ENCODE data around the gene MET.
A peak's percentile ranks its signal among the peaks of the same experiment; 100 is the strongest.
"Not testable (repeated sequence)": the region's sequence is repeated elsewhere in the genome, so short reads cannot be mapped to it uniquely, and the experiment has no call there.

The MET gene

DNA sequence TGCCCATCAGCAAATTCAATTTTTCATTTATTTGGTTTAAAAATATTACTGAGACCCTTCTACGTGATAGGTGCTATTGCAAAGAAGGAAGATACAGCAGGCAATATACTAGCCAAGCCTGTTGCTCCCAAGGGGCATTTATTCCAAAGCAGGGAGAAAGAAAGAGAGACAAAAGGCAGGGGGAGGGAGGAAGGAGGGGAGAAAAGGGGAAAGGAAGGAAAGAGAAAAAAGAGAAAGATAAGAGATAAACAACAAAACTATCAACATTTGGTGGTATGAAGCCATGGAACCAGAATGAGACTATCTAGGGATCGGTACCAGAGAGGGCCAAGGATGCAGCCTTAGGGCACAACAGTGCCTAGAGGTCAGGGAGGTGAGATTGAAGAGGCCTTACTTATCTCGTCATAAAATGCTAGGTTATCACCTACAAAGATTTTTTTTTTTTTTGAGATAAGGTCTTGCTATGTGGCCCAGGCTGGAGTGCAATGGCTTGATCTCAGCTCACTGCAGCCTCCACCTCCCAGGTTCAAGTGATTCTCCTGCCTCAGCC lies 135.1 kb downstream of the MET start:
- no peak for DNase-seq (ENCODE audit: low read depth, low spot score)

DNA sequence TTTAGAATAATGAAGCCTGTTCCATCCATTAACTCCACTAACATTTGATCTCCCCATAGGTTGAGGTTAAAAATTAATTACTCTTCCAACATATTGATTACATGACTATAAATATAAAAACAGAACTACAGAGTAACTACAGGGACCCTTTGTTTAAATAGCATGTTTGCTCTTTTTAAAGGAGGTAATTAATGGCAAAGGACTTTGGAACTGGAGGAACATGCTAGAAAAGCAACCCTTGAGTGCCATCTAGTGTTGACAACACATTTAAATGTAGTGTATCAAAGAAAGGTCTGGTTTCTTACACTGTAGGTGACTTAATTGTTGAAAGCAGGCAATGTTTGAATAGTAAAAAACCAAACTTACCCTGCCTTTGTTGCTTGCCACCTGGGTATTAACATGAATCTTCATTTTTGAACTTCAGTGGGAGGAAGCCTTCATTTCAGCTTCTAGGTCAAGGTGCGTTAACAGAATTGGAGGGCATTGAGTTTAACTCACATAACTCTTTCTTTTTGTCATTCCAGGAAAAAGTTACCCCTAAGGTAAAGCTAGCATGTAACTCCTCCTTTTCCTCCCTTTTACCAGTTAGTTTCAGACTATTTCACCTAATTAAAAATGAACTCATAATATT lies 137.8 kb downstream of the MET start:
- DNase-seq (ENCODE audit: low read depth, low spot score) = peak; percentile 82

DNA sequence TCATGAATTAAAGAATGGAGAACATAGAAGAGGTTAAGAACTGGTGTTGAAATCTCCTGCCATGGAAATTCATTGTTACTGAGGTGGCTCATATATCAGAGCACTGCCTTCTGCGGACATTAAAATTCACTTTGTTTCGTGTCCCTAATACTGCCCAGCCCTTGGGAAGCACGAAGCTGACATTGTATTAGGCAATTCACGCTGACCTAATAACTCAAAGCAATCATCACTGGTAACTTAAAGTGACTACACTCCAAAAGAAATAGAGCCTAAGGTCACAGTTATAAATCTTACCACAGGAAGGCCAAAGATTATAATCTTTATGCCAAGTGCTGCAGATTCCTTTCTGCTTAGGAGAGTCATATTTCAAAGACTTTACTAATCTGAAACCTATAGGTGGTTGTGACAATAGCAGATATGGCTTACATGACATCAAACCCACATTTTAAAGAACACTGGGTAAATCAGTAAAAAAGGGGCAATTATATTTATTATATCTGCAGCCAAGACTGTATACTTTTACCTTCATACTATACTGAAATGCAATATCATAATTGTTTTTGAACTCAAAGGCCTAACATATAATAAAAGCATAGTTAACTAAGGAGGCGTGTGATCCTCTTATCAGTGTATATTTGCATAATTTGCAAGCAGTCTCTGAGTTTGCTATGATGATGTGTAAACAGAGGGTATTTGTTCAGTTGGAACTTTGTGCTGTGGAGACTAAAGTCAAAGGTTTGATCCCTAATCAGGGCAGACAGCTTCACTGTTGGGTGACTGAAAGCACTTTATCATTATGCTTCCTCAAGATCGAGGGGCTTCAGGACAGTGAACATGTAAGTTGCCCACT lies 138.5 kb downstream of the MET start:
- DNase-seq (ENCODE audit: low read depth, low spot score) = no peak

DNA sequence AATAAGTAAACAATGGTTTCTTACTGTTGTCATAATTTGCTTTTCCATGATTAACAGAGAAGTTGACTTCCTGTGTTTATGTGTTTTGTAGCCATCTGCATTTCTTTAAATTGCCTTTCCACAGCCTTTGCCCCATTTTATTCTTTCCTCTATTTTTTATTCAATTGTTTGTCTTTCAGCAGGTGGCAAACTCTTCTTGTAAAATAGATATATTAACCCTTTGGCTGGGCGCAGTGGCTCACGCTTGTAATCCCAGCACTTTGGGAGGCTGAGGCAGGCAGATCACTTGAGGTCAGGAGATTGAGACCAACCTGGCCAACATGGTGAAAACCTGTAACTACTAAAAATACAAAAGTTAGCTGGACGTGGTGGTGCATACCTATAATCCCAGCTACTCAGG lies 139.8 kb downstream of the MET start:
- DNase-seq (ENCODE audit: low read depth, low spot score) = no peak

DNA sequence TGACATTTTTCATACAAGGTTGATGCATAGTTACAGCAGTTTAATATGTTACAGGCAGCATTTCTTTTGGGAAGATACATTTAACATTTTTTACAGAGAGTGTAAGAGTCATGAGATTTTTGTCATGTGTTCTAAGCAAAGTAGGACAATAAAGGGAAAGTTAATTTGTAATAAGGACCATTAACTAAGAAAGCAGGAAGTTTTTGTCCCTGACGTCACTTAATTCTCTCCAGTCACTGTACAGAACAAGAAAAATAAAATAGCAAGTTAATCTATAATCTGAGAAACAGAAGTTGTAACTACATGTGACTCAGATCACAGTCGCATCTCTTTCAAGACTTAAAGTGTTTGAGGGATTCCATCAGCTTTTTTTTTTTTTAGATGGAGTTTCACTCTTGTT lies 140.9 kb downstream of the MET start:
- no peak for DNase-seq (ENCODE audit: low read depth, low spot score)

DNA sequence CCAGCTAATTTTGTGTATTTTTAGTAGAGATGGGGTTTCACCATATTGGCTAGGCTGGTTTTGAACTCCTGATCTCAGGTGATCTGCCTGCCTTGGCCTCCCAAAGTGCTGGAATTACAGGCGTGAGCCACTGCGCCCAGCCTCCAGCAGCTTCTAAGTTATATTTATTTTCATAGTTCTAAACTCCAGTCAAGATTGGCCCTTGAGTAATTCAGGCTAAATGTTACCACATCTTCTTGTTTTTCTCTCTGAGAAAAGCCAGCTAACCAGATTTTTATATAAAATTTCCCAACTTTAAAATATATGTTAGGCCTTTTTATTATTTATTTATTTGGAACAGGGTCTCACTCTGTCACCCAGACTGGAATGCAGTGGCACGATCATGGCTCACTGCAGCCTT lies 141.4 kb downstream of the MET start:
- DNase-seq (ENCODE audit: low read depth, low spot score) = not testable (repeated sequence)

DNA sequence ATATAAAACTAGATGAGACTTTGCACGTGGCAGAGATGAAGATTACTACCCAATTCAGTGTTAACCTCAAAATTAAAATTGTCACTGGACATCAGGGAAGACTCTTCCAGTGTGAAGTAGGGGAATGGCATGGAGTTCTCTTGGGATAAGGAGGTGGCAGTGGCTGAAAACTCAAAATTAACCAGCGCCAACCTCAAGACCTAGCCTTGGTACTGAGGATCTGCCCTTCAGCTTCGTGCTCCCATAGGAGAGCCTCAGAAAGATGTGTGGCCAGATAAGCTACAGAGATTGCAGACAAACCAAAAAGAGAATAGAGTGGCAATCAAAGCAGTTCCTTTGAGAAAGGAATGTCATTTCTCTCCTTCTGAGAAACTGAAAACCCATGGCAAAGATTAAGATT lies 143.0 kb downstream of the MET start:
- DNase-seq (ENCODE audit: low read depth, low spot score) = no peak

DNA sequence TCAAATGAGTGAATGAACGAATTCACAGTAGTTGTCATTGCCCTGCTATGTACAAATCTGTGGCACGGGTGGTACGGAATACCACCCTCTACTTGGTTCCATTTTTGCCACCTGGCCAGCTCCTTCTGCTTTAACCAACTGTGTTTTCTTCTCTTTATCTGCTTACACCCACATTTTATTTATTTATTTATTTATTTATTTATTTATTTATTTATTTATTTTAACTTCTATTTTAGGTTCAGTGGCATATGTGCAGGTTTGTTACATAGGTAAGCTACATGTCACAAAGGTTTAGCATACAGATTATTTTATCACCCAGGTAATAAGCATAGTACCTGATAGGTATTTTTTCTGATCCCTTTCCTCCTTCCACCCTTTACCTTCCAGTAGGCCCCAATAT lies 148.2 kb downstream of the MET start:
- no peak for DNase-seq (ENCODE audit: low read depth, low spot score)

DNA sequence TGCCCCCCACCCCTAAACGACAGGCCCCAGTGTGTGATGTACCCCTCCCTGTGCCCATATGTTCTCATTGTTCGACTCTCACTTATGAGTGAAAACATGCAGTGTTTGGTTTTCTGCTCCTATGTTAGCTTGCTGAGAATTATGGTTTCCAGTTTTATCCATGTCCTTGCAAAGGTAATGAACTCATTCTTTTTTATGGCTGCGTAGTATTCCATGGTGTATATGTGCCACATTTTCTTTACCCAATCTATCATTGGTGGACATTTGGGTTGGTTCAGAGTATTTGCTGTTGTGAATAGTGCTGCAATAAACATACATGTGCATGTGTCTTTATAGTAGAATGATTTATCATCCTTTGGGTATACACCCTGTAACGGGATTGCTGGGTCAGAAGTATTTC lies 149.7 kb downstream of the MET start:
- DNase-seq (ENCODE audit: low read depth, low spot score) = not testable (repeated sequence)

DNA sequence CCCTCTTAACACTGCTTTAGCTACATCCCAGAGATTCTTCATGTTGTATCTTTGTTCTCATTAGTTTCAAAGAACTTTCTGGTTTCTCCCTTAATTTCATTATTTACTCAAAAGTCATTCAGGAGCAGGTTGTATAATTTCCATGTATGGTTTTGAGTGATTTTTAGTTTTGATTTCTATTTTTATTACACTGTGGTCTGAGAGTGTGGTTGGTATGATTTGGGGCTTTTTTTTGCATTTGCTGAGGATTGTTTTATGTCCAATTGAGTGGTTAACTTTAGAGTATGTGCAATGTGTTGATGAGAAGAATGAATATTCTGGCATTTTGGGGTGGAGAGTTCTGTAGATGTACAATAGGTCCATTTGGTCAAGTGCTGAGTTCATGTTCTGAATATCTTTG lies 152.5 kb downstream of the MET start:
- DNase-seq (ENCODE audit: low read depth, low spot score) = no peak

DNA sequence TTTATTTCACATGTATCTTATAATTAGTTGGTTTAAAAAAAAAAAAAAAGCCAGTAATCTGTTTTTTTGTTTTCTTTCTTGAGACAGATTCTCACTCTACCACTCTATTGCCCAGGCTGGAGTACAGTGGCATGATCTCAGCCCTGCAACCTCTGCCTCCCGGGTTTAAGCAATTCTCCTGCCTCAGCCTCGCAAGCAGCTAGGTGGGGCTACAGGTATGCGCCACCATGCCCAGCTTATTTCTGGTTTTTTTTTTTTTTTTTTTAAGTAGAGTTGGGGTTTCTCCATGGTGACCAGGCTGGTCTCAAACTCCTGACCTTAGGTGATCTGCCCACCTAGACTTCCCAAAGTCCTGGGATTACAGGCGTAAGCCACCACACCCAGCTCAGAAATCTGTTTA lies 156.3 kb downstream of the MET start:
- DNase-seq (ENCODE audit: low read depth, low spot score) = no peak

DNA sequence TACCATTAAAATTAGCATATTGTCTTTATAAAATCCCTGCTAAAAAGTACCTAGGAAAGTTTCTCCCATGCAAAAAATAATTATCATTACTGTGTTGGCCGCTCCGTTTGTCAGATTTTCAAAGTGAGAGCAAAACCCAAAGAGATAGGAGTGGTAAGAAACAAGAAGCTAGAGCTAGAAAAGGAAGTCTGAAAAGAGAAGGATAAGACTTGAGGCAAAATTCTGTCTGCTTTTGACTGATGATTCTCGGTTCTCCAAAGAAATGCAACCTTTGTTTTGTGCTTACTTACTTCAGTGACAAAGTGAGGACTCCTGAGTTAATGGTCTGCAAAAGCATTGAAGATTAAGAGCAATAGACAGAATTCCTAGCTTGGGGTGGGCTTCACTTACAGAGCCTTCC lies 157.0 kb downstream of the MET start:
- no peak for DNase-seq (ENCODE audit: low read depth, low spot score)

DNA sequence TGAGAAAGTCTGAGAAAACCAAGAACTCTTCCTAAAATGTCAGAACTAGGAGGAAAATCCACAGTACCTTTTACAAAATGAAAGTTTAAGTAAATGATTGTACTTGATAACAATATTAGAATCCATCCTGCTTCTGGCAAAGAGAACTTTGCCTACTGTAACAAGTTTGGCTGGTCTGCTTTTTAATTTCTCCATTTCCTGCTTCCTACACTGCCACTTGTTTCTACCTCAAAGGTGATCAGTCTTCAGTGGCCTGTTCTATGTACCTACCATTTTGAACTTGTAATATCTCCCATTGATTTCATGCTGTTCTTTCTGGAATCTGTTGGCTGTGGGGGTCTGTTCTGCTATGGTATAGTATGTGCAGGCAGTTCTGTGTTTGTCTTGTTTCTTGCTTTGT lies 157.5 kb downstream of the MET start:
- no peak for DNase-seq (ENCODE audit: low read depth, low spot score)

DNA sequence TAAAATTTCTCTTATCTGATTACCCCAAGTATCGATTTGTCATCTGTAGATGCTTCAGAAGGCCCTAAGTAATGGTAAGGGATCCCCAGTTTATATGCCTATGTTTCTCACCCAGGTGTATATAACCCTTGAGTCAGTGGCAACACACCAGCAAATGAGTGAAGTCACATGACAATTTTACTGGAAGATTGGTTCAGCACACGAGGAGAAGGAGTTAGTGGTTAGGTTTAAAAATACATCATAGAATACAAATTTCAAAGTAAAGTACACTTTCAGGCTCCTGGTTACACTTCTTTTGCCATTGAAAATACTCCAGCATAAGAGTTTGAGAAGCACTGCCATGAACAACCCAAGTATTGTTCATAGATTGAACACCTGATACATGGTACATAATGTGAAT lies 160.7 kb downstream of the MET start:
- DNase-seq (ENCODE audit: low read depth, low spot score) = no peak

DNA sequence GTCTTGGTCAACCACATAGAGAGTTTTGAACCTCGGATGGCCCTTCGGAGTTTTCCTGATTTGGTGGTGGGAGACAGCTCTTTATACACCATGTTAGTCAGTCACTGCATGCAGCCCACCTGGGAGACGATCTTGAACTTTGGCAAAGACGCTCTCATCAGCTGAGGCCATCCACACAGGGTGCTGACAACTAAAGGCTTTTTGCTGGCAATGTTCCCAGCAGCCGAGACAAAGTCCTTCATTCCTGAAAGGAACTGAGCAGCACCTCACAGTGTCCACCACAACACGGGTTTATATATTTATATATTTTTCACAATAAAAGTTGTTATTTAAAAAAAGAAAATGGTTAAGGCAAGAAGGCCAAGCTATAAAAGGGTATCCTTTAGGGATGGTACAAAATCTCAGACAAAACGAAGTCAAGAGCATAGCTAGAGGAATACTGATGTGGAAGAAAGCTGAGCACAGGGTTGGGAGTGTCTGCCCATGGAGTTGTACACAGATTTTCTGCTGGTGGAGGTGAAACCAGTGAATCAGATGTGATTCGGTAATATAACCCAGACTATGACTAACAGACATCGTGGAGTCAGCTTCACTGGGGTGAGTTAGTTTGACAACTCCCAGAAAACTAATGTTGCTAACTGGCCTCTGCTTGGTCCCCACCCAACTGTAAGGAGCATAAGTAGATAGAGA lies 163.0 kb downstream of the MET start:
- DNase-seq (ENCODE audit: low read depth, low spot score) = peak; percentile 27

DNA sequence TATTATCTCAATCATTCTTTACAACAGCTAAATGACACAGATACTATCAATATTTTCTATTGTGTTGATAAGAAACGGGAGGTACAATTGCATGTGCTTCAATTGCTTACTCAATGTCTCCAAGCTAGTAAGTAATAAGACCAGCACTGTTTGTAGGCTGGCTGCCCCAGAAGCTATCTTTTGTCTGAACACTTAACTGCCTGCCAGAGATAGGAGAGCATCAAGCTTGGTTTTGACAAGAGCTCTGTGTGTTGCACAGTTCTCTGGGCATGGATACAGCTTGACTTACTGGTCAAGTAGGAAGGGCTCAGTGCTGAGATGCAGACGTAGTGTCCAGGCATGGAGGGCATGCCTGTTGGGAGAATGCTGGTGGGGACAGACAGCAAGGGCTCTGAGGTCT lies 164.1 kb downstream of the MET start:
- no peak for DNase-seq (ENCODE audit: low read depth, low spot score)

DNA sequence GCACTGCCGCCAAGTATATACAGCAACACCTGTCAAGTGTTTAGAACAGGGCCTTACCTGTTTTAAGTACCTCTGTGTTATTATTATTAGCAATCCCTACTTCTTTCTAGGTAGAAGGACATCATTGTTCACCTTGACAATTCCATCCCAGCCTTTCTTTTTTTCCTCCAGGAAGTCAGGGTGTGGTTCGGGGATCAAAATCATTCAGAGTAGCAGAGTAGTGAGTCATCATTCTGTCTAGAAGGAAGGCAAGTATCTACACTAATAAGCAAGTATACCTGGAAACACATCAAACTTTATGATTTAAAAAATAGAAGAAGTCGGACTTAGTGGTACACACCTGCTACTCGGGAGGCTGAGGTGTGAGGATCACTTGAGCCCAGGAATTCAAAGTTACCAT lies 164.9 kb downstream of the MET start:
- no peak for DNase-seq (ENCODE audit: low read depth, low spot score)

DNA sequence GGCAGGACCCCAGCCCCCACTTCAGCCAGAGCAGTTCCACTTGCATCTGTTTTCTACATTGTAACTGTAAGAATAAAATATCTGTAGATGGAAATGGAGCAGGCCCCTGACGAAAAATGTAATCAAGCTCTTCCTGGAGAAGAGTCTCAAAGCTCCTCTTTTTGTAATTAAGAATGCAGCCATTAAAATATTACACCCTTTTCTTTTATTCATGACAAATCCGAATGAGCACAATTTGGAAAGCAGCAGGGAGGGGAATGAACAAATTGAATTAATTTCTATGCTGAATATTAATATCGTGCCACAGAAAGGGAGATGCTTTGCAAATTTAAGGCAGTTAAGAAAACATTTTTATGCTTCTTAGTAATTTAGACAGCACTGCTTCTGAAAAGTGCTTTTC lies 165.6 kb downstream of the MET start:
- no peak for DNase-seq (ENCODE audit: low read depth, low spot score)

DNA sequence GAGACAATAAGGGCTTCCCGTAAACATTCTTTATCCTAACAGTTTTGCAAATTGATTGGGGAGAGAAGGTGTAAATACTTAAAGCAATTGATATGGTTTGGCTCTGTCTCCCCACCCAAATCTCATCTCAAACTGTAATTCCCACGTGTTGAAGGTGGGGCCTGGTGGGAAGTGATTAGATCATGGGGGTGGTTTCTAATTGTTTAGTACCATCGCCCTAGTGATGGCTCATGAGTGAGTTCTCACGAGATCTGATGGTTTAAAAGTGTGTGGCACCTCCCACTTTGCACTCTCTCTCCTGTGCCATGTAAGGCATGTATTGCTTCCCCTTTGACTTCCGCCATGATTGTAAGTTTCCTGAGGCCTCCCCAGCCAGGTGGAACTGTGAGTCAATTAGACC lies 168.3 kb downstream of the MET start:
- no peak for DNase-seq (ENCODE audit: low read depth, low spot score)

DNA sequence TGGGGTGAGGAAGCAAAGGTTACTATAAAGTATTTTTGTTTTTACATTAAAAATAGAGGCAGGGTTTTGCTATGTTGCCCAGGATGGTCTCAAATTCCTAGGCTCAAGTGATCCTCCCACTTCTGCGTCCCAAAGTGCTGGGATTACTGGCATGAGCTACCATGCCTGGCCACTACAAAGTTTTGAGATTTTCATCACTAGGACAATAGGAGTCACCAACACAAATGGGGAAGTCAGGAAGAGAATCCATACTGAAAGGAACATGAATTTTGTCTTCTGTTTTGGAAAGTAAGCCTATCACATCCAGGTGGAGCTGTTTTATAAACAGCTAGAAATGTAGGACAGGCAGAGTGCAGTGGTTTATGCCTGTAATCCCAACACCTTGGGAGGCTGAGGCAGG lies 170.4 kb downstream of the MET start:
- DNase-seq (ENCODE audit: low read depth, low spot score) = no peak

DNA sequence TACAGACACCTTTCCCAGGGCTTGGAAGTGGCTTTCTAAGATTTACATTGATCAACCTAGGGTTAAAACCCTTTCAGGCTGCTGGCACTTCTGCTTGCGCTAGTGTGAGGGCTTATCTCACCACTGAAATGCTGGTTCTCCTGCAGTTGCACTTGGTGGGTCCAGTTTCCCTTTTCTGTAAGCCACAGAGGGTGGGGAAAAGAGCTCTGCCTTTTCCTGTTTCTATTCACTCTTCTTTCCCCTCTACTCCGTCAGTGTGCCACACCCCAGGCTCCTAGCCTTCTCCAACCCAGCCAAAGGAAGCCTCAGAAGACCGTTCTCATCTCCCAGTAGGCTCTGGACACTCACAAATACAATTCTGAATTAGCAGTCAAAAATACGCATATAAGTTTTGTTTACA lies 171.4 kb downstream of the MET start:
- no peak for DNase-seq (ENCODE audit: low read depth, low spot score)
